HG03565 (cell line): Measurements from ENCODE around the gene ANAPC10.
A peak's percentile ranks its signal among the peaks of the same experiment; 100 is the strongest.
"Not testable (repeated sequence)": the region's sequence is repeated elsewhere in the genome, so short reads cannot be mapped to it uniquely, and the experiment has no call there.

Source experiments
- ATAC-seq: cut with Tn5 transposase; IDR thresholded peaks from one replicate; pipeline ENCODE4 v1.9.1; 2021; ENCODE audit warnings: mild to moderate bottlenecking, moderate library complexity; ENCODE audit not compliant: unreplicated experiment

The ANAPC10 gene, protein sequence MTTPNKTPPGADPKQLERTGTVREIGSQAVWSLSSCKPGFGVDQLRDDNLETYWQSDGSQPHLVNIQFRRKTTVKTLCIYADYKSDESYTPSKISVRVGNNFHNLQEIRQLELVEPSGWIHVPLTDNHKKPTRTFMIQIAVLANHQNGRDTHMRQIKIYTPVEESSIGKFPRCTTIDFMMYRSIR

DNA sequence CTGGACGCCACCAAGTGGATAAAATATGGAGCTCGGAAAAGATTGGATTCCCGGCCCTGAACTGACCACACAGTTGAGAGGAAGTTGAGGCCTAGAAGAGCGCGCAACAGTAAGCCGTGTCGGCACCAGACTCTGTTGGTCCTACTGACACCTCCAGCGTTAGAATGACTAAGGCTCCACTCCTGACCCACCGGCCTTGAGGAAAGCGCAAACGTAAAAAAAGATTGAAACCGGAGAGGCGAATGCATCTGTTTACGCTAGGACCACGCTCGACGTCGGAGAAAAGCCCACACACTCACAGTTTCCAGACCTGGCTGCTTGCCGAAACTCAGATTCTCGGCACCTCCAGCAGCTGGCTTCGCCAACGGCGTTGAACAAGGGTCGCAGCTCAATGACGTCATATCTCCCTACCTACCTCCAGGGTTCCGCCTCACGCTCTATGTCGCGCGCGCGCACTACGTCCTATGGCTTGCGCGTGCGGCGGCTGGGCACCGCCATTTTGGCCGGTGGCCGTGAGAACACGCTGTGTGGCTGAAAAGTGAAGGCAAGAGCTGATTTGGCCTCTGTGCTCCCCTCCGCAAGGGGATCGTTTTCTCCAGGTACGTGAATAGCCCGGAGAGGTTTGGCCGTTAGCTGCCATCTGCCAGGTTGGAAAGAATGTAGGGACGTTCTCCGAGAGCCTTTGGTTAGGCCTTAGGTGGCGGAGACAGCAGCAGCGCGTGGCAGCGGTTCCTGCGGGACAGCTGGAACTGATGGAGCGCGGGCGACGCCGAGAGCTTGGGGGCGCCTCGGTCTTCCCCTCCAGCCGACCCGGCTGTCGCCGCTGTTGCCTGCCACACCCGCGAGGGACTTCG is at the start of gene ANAPC10, which contains the start of gene ABCE1:
TSS of gene ANAPC10 (minus strand) at position 376 of the 854 bp plus-strand sequence. CDS start 2,097 bp downstream, outside the sequence.
TSS of gene ABCE1 (plus strand) at position 491 of the 854 bp plus-strand sequence. CDS start 6,102 bp downstream, outside the sequence.
- peak; percentile 71 for ATAC-seq

DNA sequence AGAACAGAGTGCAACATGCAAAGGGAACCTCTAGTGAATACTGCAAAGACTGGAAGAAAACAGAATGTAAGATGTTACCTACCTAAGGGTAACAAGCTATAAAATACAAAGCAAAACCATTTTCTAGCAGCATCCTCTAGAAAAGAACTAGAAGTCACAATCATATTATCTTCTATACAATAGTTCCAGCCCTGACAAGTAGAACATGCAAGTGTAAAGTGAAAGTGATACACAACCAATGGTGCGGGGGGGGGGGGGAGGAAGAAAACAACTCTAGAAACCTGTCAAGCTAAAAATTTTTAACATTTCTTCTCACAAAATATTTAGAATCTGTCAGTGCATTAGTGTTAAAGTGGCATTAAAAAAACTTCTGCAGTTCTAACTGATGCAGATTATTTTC is 38.2 kb upstream of the ANAPC10 start:
- not testable (repeated sequence) for ATAC-seq

DNA sequence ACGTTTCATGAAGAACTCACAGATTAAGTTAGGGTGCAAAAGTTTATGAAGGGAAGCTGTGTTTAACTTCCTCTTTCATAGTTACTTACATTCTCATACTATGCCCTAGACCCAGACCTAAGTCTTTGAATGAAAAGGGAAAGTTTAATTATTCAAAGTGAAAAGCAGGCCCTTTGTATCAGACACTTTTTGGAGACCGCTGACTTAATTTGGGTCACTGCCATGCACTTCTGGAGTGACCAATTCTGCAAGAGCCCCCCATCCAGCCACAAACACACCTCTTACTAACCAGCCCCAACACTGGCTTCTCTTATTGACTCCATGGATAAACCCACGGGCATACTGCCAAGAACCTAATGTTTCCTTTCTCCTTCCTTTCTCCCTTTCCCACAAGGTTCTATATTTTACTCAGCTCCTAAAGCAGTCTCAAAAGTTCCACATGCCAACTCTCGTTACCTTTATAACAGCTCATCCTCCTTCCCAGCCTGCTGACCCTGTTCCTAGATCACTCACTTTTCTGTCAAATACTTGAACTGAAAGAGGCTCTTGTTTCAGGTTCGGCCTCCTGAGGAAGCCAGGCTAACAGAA is 34.6 kb upstream of the ANAPC10 start:
- peak; percentile 81 for ATAC-seq

DNA sequence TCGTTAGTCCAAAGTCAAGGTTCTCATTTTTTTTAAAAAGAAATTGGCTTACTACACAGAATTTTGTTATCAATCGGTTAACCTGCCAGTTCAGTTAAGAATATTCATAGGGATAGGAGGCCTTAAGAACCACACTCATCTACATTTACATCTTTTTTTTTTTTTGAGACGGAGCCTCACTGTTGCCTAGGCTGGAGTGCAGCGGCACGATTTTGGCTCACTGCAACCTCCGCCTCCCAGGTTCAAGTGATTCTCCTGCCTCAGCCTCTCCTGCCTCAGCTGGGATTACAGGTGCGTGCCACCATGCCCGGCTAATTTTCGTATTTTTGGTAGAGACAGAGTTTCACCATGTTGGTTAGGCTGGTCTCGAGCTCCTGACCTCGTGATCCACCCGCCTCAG is 33.9 kb upstream of the ANAPC10 start:
- no peak for ATAC-seq

DNA sequence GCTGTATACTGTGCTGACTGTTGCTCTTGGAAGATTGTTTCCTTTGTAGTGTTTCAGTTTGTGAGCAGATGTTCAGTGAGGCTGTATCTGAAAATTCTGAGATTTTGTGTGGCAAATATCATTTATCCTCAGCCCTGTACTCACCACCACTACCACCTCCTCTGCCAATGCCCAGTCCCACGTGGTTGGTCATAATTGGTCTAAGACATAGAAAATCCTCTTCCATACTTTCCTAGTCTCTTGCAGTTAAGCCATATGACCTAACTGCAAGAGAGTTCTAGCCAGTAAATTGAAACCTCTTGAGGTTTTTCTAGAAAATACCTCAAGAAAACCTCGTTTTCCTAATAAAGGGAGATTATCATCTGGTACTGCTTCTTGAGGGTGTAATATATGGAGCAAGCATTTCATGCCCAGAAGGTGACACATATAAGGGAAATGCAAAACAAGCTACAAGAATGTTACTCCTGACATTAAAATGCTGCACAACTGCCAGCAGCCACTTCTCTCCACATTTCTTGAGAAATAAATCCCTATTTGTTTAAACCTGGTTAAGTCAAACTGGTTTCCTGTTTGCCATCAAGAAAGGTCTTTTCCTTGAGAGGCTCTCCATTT is 32.9 kb upstream of the ANAPC10 start:
- no peak for ATAC-seq

DNA sequence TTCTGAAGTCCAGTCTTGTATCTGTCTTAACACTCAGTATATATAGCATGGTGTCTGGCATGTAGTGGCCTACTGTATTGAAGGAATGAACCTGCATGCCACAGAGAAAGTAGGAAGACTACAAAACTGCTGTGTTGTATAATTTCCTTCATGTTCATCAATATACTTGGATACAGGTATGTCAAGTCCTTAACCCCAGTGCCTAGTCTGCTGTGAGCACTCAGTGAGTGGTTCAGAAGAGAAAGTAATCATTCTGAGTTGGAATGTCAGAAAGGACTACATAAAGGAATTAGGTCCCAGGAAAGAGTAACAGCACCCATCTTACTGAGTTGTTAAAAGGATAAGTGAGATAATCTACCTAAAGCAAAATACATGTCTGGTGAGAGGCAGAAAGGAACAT is 32.1 kb upstream of the ANAPC10 start:
- no peak for ATAC-seq

DNA sequence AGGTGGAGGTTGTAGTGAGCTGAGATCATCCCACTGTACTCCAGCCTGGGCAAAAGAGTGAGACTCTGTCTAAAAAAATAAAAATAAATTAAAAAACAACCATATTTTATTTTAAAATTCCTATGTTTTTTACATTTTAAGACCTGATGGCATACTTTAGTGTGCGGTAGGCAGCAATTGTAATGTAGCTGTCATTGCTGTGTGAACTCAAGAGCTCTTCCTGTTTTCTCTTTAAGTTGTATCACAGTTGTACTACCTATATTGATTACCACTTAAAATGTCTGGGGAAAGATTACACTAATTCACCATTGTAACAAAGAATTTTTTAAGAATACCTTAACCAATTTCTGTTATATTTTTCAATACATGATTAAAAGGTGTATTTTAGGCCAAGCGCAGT is 27.4 kb upstream of the ANAPC10 start:
- ATAC-seq: no peak

DNA sequence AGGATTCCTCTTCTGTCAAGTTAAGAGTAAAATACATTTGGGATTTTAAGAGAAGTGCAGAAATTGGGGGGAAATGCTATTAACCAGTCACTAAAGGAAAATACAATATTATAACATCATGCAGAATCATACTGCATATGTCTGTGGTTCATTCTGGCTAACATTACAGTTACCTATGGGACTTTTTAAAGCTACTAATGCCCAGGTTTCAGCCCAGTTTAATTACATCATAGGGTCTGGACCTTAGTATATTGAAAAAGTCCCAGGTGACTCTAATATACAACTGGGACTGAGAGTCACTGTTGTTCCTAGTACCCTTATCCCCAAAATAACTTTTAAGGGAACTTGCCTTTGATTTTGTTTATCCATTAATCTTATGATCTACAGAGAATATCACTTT is 10.1 kb upstream of the ANAPC10 start:
- ATAC-seq: no peak

DNA sequence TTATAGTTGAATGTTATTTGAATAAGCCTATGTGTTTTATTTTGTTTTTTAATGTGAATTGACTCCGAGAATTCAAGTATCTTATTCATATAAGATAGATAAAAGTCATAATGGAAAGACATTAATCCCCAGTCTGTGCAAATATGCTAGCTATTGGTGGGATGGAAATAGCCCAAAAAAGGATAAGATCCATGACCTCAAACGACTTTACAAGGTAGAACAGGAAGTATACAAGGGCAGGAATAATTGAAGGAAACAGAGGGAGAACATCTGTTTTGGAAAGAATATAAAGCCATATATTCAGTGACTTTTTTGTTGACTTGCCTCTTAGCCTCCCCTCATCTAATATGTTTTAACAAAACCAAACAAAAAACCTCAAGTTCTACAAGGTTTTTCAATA is 9.1 kb upstream of the ANAPC10 start:
- ATAC-seq: no peak

DNA sequence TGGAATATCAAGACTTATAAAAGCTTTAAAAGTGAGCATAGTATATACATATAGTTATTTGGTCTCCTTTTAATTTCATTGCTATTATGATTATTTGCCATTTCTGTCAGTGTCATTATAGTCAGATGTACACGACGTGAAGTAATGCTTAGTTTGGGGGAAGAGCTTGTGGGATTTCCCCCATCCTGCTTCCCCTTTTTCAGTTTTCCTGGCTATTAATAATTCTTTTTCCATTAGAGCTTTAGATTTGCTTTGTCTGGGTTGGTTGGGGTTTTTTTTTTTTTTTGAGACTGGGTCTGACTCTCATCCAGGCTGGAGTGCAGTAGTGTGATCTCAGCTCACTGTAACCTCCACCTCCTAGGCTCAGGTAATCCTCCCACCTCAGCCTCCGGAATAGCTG is 5.5 kb upstream of the ANAPC10 start:
- ATAC-seq: no peak

DNA sequence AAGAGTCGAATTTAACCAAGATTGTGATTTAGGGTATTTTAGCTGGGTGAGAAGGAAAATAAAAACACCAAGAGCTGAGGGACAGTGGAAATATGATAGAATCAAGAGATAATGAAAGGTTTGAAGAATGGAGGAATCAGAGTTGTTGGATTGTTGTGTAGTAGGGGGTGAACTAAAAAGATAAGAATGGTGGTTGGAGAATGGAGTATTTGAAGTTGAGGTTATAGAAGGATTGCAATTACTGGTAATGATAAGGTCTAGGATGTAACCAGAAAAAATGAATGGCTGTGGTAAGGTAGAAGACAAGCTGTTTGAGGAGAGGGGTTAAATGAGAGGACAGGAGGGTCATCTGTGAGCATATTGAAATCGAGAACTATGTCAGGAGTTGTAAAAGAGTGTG is 4.6 kb upstream of the ANAPC10 start:
- no peak for ATAC-seq

DNA sequence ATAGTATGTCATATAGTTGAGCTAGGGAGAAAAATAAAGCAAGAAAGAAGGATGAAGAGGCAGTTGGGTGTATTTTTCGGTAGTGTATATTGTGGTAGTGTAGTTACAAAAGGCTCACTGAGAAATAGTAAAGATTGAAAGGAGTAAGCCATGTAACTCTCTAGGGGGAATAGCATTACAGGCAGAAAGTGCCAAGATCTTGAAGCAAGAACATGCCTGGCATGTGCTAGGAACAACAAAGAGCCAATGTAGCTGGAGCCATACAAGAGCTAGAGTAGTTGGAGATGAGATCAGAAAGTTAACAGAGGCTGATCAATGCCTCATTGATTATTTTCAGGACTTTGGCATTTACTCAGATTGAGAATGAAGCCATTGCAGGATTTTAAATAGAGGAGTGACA is 3.1 kb upstream of the ANAPC10 start:
- ATAC-seq: no peak

DNA sequence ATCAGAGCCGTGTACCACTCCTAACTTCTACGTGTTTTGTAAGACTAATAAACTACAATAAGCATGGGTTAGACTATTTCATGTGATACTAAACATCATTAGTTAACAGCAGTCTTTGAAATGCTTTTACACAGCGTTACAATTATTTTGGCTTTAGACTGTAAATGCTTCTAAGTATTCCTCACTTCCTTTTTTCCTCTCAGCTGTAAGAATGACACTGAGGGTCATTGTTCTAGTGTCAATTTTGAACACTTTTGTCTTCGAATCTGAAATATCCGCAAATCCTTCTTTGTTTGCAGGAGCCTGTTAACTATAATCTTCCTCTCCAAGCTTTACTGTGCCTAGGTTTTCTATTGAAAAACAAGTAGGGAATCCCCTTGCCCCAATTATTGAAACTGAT is 1.7 kb upstream of the ANAPC10 start:
- no peak for ATAC-seq

DNA sequence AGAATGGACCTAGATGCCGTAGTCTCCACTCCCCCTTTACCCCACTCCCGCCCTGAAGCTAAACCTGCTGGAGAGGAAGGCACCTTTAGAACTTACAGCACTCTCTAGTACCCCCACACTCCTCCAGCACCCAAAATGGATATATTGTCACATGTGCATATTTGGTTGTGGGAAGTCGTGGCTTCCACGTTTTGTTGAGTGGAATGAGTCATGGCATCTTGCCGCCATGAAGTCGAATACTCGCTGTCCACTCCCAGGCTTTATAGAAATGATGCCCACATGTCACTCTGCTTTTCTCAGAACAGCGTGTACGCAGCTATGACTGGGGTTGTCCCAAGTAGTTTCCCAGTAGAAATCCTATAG is 660 bp upstream of the ANAPC10 start:
- ATAC-seq: peak; percentile 13

DNA sequence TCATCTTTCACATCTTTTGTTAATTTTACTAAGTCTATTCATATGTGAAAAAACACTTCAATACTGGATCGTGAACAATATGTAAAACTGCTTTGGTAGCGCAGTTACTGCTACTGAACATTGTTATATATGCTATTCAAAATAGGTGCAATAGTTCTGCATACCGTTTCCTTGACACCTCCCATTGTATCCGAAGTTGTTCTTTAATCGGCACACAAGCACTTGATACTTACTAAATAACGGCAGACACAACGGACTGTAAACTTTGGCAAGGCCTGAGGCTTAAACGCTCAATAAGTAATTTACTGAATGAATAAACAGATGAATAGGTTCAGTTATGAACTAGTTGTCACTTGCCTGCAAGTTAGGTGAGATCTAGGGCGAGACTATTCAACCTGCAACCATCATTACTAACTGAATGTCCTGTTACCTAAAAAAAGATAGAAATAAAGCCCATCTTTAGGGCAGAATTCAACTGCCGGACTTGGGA is 620 bp downstream of the ANAPC10 start:
- no peak for ATAC-seq

DNA sequence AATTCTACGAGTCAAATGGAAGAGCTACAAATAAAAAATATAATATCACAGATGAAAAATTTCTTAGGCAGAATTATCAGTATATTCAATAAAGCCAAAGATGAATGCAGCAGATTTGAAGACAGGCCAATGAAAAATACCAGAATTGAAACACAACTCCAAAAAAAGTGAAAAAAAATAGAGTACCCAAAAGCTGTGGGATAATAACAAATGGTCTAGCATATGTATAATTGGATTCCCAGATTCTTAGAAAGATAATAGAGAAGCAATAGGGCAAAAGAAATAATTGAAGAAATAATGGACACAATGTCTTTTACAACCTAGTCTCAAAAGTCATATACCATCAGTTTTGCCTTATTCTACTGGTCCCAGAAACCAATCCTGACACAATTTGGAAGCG is 4.4 kb downstream of the ANAPC10 start:
- ATAC-seq: no peak

DNA sequence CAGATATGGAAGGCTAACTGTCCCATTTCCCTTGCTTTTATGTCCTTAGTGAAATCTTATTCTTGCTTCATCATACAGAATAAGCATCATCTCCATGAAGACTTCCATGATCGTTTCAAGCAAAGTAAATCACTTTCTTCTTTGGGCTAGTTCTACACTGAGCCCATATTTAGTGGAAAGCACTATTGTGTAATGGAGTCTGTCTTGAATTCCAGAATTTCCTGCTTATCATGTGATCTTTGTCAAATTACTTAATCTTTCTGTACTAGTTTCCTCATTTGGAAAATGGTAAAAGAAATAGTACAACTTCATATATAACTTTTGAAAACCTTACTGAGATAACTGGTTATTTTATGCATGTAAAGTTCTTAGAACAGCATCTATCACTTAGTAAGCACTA is 7.6 kb downstream of the ANAPC10 start:
- ATAC-seq: no peak

DNA sequence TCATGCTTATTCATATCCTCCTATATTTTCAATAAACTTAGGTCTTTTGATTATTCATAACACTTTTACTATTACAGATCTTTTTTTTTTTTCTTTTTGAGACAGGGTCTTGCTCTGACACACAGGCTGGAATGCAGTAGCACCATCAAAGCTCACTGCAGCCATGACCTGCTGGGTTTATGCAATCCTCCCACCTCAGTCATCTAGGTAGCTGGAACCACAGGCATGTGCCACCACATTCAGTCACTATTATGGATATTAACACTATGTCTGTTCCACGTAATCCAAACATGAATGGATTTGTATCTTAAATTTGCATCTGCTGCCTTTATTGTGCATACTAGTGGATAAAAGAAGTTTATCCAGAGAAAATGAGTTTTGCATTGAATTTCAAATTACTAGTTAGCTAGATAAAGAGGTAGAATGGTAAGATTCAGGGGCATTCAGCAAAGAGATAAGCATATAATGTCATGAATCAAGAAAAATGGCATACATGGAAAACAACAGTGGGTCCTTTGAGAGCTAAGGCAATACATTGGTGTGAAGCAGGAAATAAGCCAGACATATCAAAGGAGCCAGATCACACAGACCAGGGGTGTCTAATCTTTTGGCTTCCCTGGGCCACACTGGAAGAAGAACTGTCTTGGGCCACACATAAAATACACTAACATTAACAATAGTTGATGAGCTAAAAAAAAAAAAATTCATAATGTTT is 13.9 kb downstream of the ANAPC10 start:
- ATAC-seq: no peak

DNA sequence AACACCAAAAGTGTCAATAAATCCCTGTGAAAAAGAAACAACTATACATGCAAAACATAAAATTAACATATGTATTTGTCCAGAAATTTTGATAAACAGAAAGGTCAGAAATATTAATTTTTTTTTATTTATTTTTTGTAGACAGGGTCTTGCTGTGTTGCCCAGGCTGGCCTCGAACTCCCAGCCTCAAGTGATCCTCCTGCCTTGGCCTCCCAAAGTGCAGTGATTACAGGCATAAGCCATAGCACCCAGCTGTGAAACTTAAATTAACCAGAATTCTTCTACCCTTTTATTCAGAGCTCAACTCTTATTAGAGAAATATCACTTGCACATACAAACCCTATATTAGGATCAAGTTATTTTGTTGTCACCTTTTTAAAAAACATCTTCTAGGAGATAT is 16.2 kb downstream of the ANAPC10 start:
- no peak for ATAC-seq

DNA sequence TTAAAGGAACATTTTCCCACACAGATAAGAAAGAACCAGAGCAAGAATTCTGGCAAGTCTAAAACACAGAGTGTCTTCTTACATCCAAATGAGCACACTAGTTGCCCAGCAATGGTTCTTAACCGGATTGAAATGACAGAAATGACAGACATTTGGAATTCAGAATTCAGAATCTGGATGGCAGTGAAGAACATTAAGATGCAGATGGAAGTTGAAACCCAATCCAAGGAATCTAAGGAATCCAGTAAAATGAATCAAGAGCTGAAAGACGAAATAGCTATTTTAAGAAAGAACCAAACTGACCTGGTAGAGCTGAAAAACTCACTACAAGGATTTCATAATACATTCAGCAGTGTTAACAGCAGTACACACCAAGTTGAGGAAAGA is 21.5 kb downstream of the ANAPC10 start:
- ATAC-seq: no peak
